D721Med (cell line): Measurements from ENCODE around the gene LAMA3.
"Not testable (repeated sequence)": the region's sequence is repeated elsewhere in the genome, so short reads cannot be mapped to it uniquely, and the experiment has no call there.

ENCODE experiments used
- DNase-seq: peaks from one replicate; pipeline ENCODE4 v3.0.0; 2011; ENCODE audit warnings: low spot score; ENCODE audit not compliant: insufficient read length
- FAIRE-seq: peaks from 2 replicates; lab custom pipeline; 2011; peaks lifted over from hg19 to GRCh38; lab: Jason Lieb, UNC
- TF ChIP-seq, protein P1 (sequence below): IDR thresholded peaks from 2 replicates; pipeline ENCODE4 v1.5.1; 2012; ENCODE audit warnings: mild to moderate bottlenecking, control low read depth; ENCODE audit not compliant: insufficient read depth; ENCODE audit errors: missing control alignments

LAMA3 gene

DNA sequence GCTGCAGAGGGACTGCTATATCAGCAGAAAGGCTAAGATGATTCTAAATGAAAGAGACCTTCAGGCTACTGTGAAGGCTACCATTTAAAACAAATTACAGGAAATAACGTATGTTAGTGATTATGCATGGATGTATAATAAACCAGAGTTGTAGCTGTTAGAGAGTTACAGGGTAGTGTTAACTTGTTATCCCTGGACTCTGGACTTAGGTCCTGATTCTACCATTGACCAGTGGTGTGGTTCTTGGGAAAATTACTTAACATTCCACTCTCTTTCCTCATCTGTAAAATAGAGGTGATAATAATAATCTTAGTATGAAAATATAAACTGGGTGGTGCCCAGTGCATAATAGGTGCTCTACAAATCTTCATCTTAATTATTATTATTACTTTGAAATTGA, 22.2 kb downstream of the LAMA3 start:
- FAIRE-seq = peak; percentile 55
- TF ChIP-seq, protein P1, sequence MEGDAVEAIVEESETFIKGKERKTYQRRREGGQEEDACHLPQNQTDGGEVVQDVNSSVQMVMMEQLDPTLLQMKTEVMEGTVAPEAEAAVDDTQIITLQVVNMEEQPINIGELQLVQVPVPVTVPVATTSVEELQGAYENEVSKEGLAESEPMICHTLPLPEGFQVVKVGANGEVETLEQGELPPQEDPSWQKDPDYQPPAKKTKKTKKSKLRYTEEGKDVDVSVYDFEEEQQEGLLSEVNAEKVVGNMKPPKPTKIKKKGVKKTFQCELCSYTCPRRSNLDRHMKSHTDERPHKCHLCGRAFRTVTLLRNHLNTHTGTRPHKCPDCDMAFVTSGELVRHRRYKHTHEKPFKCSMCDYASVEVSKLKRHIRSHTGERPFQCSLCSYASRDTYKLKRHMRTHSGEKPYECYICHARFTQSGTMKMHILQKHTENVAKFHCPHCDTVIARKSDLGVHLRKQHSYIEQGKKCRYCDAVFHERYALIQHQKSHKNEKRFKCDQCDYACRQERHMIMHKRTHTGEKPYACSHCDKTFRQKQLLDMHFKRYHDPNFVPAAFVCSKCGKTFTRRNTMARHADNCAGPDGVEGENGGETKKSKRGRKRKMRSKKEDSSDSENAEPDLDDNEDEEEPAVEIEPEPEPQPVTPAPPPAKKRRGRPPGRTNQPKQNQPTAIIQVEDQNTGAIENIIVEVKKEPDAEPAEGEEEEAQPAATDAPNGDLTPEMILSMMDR = no peak
- DNase-seq = no peak

DNA sequence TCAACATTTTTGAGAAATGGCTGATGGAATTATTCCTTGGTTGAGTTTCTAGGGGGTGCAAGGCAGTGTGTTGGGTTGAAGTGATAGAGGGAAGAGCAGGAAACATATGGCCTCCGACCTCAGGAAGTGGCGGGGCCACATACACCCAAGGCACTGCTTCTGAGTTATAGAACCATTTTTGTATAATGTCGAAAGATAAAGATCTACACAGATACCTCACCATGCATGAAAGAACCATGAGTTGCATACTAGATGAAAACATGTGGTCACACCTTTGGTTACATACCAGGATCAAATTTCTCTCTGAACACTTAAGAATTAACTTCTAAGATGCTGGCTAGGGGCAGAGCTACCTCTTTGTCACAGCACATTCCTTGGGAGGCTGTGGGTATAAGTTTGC, 23.2 kb downstream of the LAMA3 start:
- no peak for FAIRE-seq
- TF ChIP-seq, protein P1 = no peak
- DNase-seq = no peak

DNA sequence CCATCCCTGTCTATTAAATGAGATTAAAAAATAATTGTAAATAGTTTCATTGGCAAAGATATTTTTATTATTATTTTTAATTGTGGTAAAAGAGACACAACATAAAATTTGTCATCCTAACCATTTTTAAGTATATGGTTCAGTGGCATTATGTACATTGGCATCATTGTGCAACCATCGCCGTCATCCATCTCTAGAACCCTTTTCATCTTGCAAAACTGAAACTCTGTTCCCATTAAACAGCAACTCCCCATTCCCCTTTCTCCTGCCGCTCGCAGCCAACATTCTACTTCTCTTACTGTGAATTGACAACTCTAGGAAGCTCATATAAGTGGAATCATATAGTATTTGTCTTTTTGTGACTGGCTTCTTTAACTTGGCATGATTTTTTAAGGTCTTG, 25.3 kb downstream of the LAMA3 start:
- FAIRE-seq = no peak
- TF ChIP-seq, protein P1 = no peak
- DNase-seq = no peak

DNA sequence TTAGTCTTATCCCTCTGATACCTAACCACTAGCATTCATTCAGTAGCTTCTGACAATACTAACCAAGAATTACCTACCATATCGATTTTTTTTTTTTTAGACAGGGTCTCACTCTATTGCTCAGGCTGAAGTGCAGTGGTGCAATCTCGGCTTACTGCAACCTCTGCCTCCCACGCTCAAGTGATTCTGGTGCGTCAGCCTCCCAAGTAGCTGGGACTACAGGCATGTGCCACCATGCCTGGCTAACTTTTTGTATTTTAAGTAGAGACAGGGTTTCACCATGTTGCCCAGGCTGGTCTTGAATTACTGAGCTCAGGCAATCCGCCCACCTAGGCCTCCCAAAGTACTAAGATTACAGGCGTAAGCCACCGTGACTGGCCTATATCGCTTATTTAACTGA, 26.8 kb downstream of the LAMA3 start:
- not testable (repeated sequence) for DNase-seq, FAIRE-seq

DNA sequence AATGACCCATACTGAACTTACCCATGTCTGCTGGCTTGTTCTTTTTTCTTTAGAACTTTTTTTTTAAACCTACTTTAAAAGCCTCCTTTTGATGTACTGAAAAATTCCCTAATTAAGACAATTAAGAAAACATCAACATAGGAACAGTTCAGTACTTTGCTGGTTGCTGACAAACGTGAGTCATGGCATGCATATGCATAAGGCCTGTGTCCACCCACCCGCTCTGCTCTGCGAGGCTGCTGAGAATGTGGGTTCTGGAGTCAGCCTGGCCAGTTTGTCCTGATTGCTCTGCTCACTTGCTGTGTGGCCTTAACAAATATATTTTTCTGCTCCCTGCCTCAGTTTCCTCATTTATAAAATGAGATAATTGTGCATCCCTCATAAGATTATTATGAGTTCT, 27.3 kb downstream of the LAMA3 start:
- FAIRE-seq = no peak
- DNase-seq = no peak
- TF ChIP-seq, protein P1 = no peak

DNA sequence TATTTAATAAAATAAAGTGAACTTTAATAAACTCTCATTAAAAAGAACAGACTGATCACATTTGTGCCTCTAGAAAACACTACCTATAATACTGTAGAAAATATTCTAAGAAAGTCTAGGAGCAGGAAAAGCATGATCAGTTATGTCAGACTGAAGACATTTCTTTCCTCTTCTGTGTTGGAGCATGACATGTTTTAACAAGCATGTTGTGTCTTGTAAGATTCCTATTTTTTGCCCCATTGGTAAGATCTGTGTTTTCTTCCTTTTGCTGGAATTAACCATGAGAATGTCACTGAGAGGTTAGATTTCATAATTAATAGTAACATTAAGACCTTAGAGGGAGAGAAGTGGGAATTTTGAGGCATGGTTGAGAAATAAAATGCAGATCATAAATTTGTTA, 27.7 kb downstream of the LAMA3 start:
- no peak for DNase-seq
- TF ChIP-seq, protein P1 = no peak
- no peak for FAIRE-seq

DNA sequence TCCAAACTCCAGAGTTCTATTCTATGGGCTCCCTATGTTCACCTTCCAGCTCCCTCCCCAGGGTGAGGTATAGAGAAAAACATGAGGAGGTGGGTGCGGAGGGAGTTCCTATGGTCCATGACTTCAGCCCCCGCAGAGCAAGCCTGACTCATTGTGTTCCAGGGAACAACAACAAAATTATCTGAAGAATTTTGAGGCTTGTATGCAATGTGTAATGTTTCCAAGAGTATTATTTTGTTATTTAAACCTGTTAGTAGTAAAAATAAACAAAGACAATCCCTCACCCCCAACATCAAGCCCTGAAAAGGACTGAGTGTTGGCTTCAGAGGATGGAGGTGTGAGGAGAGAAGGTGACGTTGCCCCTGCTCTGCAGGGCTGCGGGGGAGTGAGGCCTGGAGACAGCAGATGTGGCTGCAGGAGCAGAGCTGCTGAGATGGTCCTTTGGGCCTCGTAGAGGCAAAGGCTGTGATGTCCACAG, 29.0 kb downstream of the LAMA3 start:
- DNase-seq (no peak), FAIRE-seq (no peak)
- TF ChIP-seq, protein P1 = no peak

DNA sequence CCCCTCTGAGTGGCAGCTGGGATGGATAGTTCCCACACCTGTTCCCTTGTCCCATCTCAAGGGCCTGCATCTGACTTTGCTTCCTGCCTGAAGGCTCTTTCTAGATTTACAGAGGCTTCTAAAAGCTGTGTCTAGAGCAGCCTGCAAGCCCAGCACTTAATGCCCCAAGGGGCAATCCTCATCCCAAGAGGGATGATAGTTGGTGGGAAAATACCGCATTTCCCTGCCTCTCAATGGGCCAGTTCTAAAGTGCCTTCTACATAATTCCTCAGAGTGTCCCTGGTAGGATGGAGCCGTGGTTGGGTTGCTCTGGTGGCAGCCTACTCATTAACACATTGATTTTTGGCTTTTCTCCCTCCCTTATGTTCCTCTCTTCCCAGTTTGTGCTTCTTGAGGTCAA, 29.5 kb downstream of the LAMA3 start:
- no peak for FAIRE-seq
- TF ChIP-seq, protein P1 = no peak
- DNase-seq = no peak
